Endothelial cell (in vitro differentiated cells): ENCODE results near the gene NUDT6. TPM values are rescaled to one million over a fixed set of nuclear protein-coding genes. Genes with fewer than 3 reads are reported as not detected.
"Not testable (repeated sequence)": the region's sequence is repeated elsewhere in the genome, so short reads cannot be mapped to it uniquely, and the experiment has no call there.

Experiments used
- DNase-seq: peaks from one replicate; pipeline ENCODE4 v3.0.0; 2021; ENCODE audit warnings: low spot score
- H3K27ac Mint-ChIP-seq: one replicate; pipeline ENCODE4 v1.8.0; 2021; ENCODE audit warnings: mixed read lengths, inconsistent platforms; ENCODE audit not compliant: unreplicated experiment
- H3K27me3 Mint-ChIP-seq: one replicate; pipeline ENCODE4 v1.8.0; 2021; ENCODE audit warnings: mild to moderate bottlenecking, moderate library complexity, mixed read lengths, inconsistent platforms; ENCODE audit not compliant: unreplicated experiment
- H3K36me3 Mint-ChIP-seq: one replicate; pipeline ENCODE4 v1.8.0; 2021; ENCODE audit warnings: mild to moderate bottlenecking, low read depth, mixed read lengths, inconsistent platforms; ENCODE audit not compliant: unreplicated experiment
- H3K4me1 Mint-ChIP-seq: one replicate; pipeline ENCODE4 v1.8.0; 2021; ENCODE audit warnings: mild to moderate bottlenecking, mixed read lengths, inconsistent platforms; ENCODE audit not compliant: unreplicated experiment
- H3K4me3 Mint-ChIP-seq: one replicate; pipeline ENCODE4 v1.8.0; 2021; ENCODE audit warnings: mild to moderate bottlenecking, mixed read lengths, inconsistent platforms; ENCODE audit not compliant: unreplicated experiment
- H3K9me3 Mint-ChIP-seq: one replicate; pipeline ENCODE4 v1.8.0; 2021; ENCODE audit warnings: mixed read lengths, inconsistent platforms; ENCODE audit not compliant: unreplicated experiment
- CTCF ChIP-seq: fragments of 200-600 bp; sonication (generic); IDR thresholded peaks from one replicate; pipeline ENCODE4 v1.5.0; 2021; ENCODE audit warnings: antibody characterized with exemption; ENCODE audit not compliant: unreplicated experiment
- total RNA-seq: library from RNA; stranded (reverse); fragmentation: NEBNext Ultra II Directional; extraction: Animal tissue kit (Norgen Biotek cat#: 25700); gene quantifications from one replicate; pipeline ENCODE4 v1.2.1, GENCODE V29; 2021; ENCODE audit not compliant: unreplicated experiment

Gene NUDT6
- total RNA-seq, 1 donor from 2014 or later: 6.5 TPM

- peaks cover 2% of the 10 kb centered on the region for H3K27me3 Mint-ChIP-seq
- H3K27ac Mint-ChIP-seq: no peak overlapping the region
- peaks cover 41% of the 10 kb centered on the region for H3K36me3 Mint-ChIP-seq
These were observed 45.9 kb downstream of the NUDT6 start for GRCh38 chr4:122876456-122876855.

GRCh38 chr4:122875949-122876348 lies 46.4 kb downstream of the NUDT6 start:
- H3K36me3 Mint-ChIP-seq: peaks cover 37% of the 10 kb centered on the region
- DNase-seq: no peak
- TF ChIP-seq CTCF: no peak
- H3K27ac Mint-ChIP-seq: no peak overlapping the region
- peaks cover 6% of the 10 kb centered on the region for H3K9me3 Mint-ChIP-seq
- no peak overlapping the region for H3K4me3 Mint-ChIP-seq
- H3K4me1 Mint-ChIP-seq: no peaks in the 10 kb centered on the region
- peaks cover 2% of the 10 kb centered on the region for H3K27me3 Mint-ChIP-seq

More at GRCh38 chr4:122876456-122876855, 45.9 kb downstream of the NUDT6 start:
- no peak for TF ChIP-seq CTCF
- Mint-ChIP-seq H3K4me1 (no peaks in the 10 kb centered on the region), H3K4me3 (no peak overlapping the region), H3K9me3 (peaks cover 11% of the 10 kb centered on the region)
- no peak for DNase-seq

- no peak for TF ChIP-seq CTCF
These were observed 48.4 kb downstream of the NUDT6 start for GRCh38 chr4:122873821-122874593.

GRCh38 chr4:122873146-122873545 lies 49.3 kb downstream of the NUDT6 start:
- H3K36me3 Mint-ChIP-seq: peaks cover 9% of the 10 kb centered on the region
- no peak for DNase-seq
- H3K9me3 Mint-ChIP-seq: no peaks in the 10 kb centered on the region
- peaks cover 6% of the 10 kb centered on the region for H3K4me1 Mint-ChIP-seq
- no peak overlapping the region for H3K4me3 Mint-ChIP-seq
- no peak overlapping the region for H3K27ac Mint-ChIP-seq
- H3K27me3 Mint-ChIP-seq: peaks cover 2% of the 10 kb centered on the region
- TF ChIP-seq CTCF: no peak

More at GRCh38 chr4:122873821-122874593, 48.4 kb downstream of the NUDT6 start:
- H3K27me3 Mint-ChIP-seq: peaks cover 1% of the 10 kb centered on the region
- H3K36me3 Mint-ChIP-seq: peaks cover 17% of the 10 kb centered on the region
- DNase-seq: no peak
- no peaks in the 10 kb centered on the region for H3K9me3 Mint-ChIP-seq
- H3K4me3 Mint-ChIP-seq: no peak overlapping the region
- no peak overlapping the region for H3K27ac Mint-ChIP-seq
- H3K4me1 Mint-ChIP-seq: peaks cover 6% of the 10 kb centered on the region

- not testable (repeated sequence) for H3K4me1 Mint-ChIP-seq, DNase-seq, H3K4me3 Mint-ChIP-seq, H3K9me3 Mint-ChIP-seq, H3K27ac Mint-ChIP-seq, H3K36me3 Mint-ChIP-seq, H3K27me3 Mint-ChIP-seq
These were observed 54.2 kb downstream of the NUDT6 start for GRCh38 chr4:122868235-122868634.
